GM12878 (cell line): ENCODE data around the gene TOR1B. TPM values are rescaled to one million over a fixed set of nuclear protein-coding genes. Genes with fewer than 3 reads are reported as not detected.
A peak's percentile ranks its signal among the peaks of the same experiment; 100 is the strongest.

Source experiments
- ATF7 ChIP-seq: fragments of 450-650 bp; IDR thresholded peaks from 2 replicates; pipeline ENCODE4 v1.6.1; 2016; ENCODE audit warnings: low read depth, mild to moderate bottlenecking
- BACH1 ChIP-seq: fragments of 450-650 bp; IDR thresholded peaks from 2 replicates; pipeline ENCODE4 v1.6.1; 2017; ENCODE audit warnings: mild to moderate bottlenecking, borderline replicate concordance
- BCL11A ChIP-seq: IDR thresholded peaks from 2 replicates; pipeline ENCODE4 v1.6.1; 2011; ENCODE audit warnings: low read depth, low read length
- BCL3 ChIP-seq: IDR thresholded peaks from 2 replicates; pipeline ENCODE4 v1.6.1; 2011; ENCODE audit warnings: borderline replicate concordance, low read depth, mild to moderate bottlenecking, moderate library complexity, low read length; ENCODE audit not compliant: insufficient read depth, poor library complexity, severe bottlenecking
- BCLAF1 ChIP-seq: fragments of 450-650 bp; IDR thresholded peaks from 2 replicates; pipeline ENCODE4 v1.6.1; 2017; ENCODE audit warnings: antibody characterized with exemption, mild to moderate bottlenecking, moderate library complexity
- BMI1 ChIP-seq: fragments of 450-650 bp; IDR thresholded peaks from 2 replicates; pipeline ENCODE4 v1.6.1; 2016; ENCODE audit warnings: mild to moderate bottlenecking, moderate library complexity, borderline replicate concordance
- CBX3 ChIP-seq: fragments of 200-600 bp; sonication (generic); IDR thresholded peaks from 2 replicates; pipeline ENCODE4 v1.6.1; 2016; ENCODE audit warnings: low read depth, borderline replicate concordance
- CHD1 ChIP-seq: IDR thresholded peaks from 2 replicates; pipeline ENCODE4 v1.6.1; 2012; ENCODE audit warnings: low read depth, low read length, improper control_type of control experiment
- ESRRA ChIP-seq: IDR thresholded peaks from 2 replicates; pipeline ENCODE4 v1.6.1; 2012; ENCODE audit warnings: mild to moderate bottlenecking, low read length, improper control_type of control experiment
- ETV6 ChIP-seq, 2 experiments: fragments of 450-650 bp in 1 of 2; IDR thresholded peaks in 1 of 2; conservative IDR thresholded peaks in 1 of 2; 2 replicates each; pipeline ENCODE4 v1.6.1; 2014; ENCODE audit warnings: antibody characterized with exemption in 1 of 2, borderline replicate concordance in 1 of 2, low read depth in 1 of 2, mild to moderate bottlenecking in 1 of 2, moderate library complexity in 1 of 2
- HDAC2 ChIP-seq: fragments of 200-600 bp; sonication (generic); IDR thresholded peaks from 2 replicates; pipeline ENCODE4 v1.6.1; 2017
- JUND ChIP-seq: IDR thresholded peaks from 2 replicates; pipeline ENCODE4 v1.6.1; 2012; ENCODE audit warnings: low read depth, mild to moderate bottlenecking, low read length, improper control_type of control experiment, moderate library complexity
- KAT2A ChIP-seq: conservative IDR thresholded peaks from 2 replicates; pipeline ENCODE4 v1.6.1; 2011; ENCODE audit warnings: low read depth, low read length; ENCODE audit not compliant: control insufficient read depth
- KLF5 ChIP-seq: fragments of 450-650 bp; IDR thresholded peaks from 2 replicates; pipeline ENCODE4 v1.6.1; 2014; ENCODE audit warnings: mild to moderate bottlenecking; ENCODE audit not compliant: partially characterized antibody
- MYC ChIP-seq: IDR thresholded peaks from 2 replicates; pipeline ENCODE4 v1.6.1; 2011; ENCODE audit warnings: mild to moderate bottlenecking, low read length, moderate library complexity, inconsistent platforms; ENCODE audit not compliant: insufficient read depth, insufficient replicate concordance, insufficient read length, severe bottlenecking
- NBN ChIP-seq: fragments of 450-650 bp; IDR thresholded peaks from 2 replicates; pipeline ENCODE4 v1.6.1; 2016
- NFYB ChIP-seq: IDR thresholded peaks from 2 replicates; pipeline ENCODE4 v1.6.1; 2011; ENCODE audit warnings: low read depth, mild to moderate bottlenecking, low read length, improper control_type of control experiment, moderate library complexity; ENCODE audit not compliant: insufficient read depth
- NR2C1 ChIP-seq: fragments of 450-650 bp; IDR thresholded peaks from 2 replicates; pipeline ENCODE4 v1.6.1; 2017; ENCODE audit warnings: antibody characterized with exemption, mild to moderate bottlenecking, moderate library complexity
- NR2C2 ChIP-seq: IDR thresholded peaks from 2 replicates; pipeline ENCODE4 v1.6.1; 2011; ENCODE audit warnings: borderline replicate concordance, low read depth; ENCODE audit not compliant: control insufficient read depth, insufficient read length
- RBBP5 ChIP-seq: fragments of 200-600 bp; sonication (generic); conservative IDR thresholded peaks from 2 replicates; pipeline ENCODE4 v1.6.1; 2016
- RCOR1 ChIP-seq: conservative IDR thresholded peaks from 2 replicates; pipeline ENCODE4 v1.6.1; 2012; ENCODE audit warnings: low read depth, low read length, improper control_type of control experiment
- RUNX3 ChIP-seq: IDR thresholded peaks from 2 replicates; pipeline ENCODE4 v1.6.1; 2012; ENCODE audit warnings: low read length, inconsistent platforms
- SMAD5 ChIP-seq: IDR thresholded peaks from 2 replicates; pipeline ENCODE4 v1.6.1; 2016; ENCODE audit warnings: antibody characterized with exemption, low read depth
- TCF7 ChIP-seq: IDR thresholded peaks from 2 replicates; pipeline ENCODE4 v1.6.1; 2014; ENCODE audit warnings: antibody characterized with exemption, borderline replicate concordance
- ZBTB33 ChIP-seq: fragments of 450-650 bp; IDR thresholded peaks from 2 replicates; pipeline ENCODE4 v1.6.1; 2017; ENCODE audit warnings: mild to moderate bottlenecking
- ZNF24 ChIP-seq: fragments of 450-650 bp; IDR thresholded peaks from 2 replicates; pipeline ENCODE4 v1.6.1; 2017; ENCODE audit warnings: antibody characterized with exemption, mild to moderate bottlenecking
- ZNF274 ChIP-seq: IDR thresholded peaks from one replicate; pipeline ENCODE4 v1.8.0; 2011; ENCODE audit not compliant: insufficient read length, insufficient read depth
- ZNF622 ChIP-seq: fragments of 450-650 bp; IDR thresholded peaks from 2 replicates; pipeline ENCODE4 v1.6.1; 2017; ENCODE audit warnings: mild to moderate bottlenecking, inconsistent platforms
- polyA plus RNA-seq, 11 experiments: library from polyadenylated mRNA; depleted of rRNA in 4 of 11; unstranded in 6 of 11; stranded (reverse) in 5 of 11; fragments of >200 nt; fragmentation: Nextera tagmentation in 4 of 11; fragmentation: Illumina TruSeq in 1 of 11; extraction: Ambion mirVana in 4 of 11; extraction: Trizol in 1 of 11; gene quantifications; 1 replicate in 1 of 11; 2 replicates in 10 of 11; pipeline versions ENCODE4 v1.2.1 to v1.2.3, GENCODE V29; 2011 to 2016; ENCODE audit warnings: inconsistent platforms in 2 of 11, missing spikeins in 2 of 11, low read depth in 1 of 11
- total RNA-seq, 4 experiments: library from RNA; depleted of rRNA in 3 of 4; stranded (reverse); fragments of >200 nt in 3 of 4; fragmentation: Illumina TruSeq in 1 of 4; extraction: Trizol in 1 of 4; gene quantifications; 2 replicates each; pipeline versions ENCODE4 v1.2.1 to v1.2.3, GENCODE V29; 2013 to 2021

Gene TOR1B
- total and polyA plus RNA-seq, 10 of the 15 experiments (the other 5 are each of a cell fraction or from before 2014, with no cell fraction given) = 1.8 to 17.5 (median 9.9) TPM

- TF ChIP-seq NFYB (no peak), ATF7 (peak; percentile 34; the same call in 1 of the 2 replicates), BMI1 (no peak), NBN (peak; percentile 86), BCL3 (no peak), MYC (no peak), BCLAF1 (no peak), BACH1 (peak; percentile 62; the same call in 1 of the 2 replicates), CHD1 (no peak), ESRRA (no peak), ZBTB33 (no peak), TCF7 (no peak), ZNF24 (no peak), ZNF274 (no peak), SMAD5 (no peak), RUNX3 (peak; percentile 74), RBBP5 (no peak), KAT2A (no peak), BCL11A (no peak), ETV6 (conservative IDR thresholded peaks at IDR 0.05 in 1 of 2, IDR thresholded peaks at IDR 0.05 in 1 of 2; ENCODE audit: borderline replicate concordance in 1 of 2, low read depth in 1 of 2) (no peak), RCOR1 (0 out of 2 replicates have a peak, but pooled peaks have one; percentile 75), HDAC2 (no peak), CBX3 (no peak), JUND (no peak), NR2C2 (no peak), ZNF622 (no peak), NR2C1 (peak; percentile 95), KLF5 (peak; percentile 66)
Observed at GRCh38 chr9:129823935-129824601, 21.1 kb downstream of the TOR1B start, which contains the start of gene TOR1A (continued).
